UCSD-AML1 (cell line): ENCODE measurements around the gene VAV2.

Source experiments
- DNase-seq: peaks from one replicate; lab custom pipeline; 2025; ENCODE audit not compliant: unreplicated experiment; lab: John Stamatoyannopoulos, UW

VAV2 gene

DNA sequence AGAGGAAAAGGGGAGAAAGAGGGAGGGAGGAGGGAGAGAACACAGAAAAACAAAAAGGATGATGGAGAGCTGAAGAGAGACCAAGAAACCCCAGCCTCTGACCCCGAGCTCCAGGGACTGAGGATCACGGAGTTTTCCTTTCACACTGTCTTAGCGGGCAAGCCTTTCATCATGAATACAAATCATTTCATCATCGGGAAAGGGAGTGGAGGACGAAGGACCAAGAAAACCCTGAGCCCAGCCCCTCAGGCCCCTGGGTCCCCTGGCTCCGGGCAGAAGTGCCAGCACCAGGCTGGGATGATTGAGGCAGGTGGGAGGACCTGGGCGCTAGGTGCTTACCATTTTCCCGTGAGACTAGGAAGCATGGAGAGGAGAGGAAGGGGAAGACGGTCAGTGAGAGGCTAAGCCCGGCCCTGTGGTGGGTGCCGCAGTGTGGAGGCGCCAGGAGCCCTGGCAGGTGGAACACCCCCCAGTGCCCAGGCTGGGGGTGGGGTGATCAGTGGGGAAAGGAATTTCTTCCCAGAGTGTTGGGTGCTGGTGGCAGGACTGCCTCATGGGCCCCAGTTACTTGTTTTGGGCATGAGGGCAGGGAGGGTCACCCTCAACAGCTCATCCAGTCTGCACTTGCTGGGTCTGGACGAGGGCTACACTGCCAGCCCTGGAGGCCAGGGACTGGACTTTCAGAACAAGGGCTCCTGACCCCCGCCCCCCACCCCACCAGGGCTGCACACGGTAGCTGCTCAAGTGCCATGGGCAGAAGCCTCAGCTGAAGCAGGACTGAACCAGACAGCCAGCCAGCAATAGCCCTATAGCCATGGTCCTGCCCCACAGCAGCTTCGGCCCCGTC is 205.0 kb downstream of the VAV2 start:
- no peak for DNase-seq

DNA sequence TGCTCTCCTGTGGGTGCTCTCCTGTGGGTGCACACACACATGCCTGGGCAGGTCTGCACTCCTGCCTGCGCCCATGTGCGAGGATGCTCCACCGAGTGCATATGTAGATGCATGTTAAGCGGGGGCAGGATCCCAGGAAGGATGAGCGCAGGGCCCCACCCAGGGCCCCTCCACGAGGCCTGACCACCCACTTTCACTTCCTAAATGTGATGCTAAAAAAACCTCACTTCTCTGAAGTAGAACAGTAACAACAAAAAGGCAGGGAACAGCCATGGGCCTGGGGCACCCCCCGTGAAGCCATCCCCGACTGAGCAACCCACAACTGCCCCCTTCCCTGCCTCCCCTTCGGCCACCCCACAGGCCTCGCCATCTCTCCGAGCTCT is 205.8 kb downstream of the VAV2 start:
- DNase-seq = no peak

DNA sequence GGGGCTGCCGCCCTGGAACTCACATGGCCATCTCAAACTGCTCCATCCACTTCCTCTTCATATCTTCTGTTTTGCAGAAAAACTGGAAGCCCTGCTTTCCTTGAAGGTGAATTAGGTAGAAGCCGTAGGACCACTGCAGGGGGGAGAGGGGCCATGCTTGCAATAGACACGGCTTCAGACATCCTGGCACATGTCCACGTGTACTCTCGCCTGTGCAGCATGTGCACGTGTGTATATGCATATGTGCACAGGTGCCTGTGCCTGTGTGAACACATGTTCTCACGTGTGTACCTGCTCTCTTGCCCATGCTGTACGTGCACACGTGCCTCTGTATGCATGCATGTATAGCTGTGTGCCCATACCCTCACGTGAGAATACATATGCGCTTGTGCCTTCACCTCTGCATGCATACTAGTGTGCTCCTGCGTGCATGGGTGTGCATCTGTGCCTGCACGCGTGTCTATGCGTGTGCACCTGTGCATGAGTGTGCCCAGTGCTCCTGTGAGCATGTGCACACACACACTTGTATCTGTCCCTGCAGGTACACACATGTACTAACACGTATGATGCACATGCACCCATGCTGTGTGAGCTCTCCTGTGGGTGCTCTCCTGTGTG is 206.3 kb downstream of the VAV2 start:
- DNase-seq = no peak

DNA sequence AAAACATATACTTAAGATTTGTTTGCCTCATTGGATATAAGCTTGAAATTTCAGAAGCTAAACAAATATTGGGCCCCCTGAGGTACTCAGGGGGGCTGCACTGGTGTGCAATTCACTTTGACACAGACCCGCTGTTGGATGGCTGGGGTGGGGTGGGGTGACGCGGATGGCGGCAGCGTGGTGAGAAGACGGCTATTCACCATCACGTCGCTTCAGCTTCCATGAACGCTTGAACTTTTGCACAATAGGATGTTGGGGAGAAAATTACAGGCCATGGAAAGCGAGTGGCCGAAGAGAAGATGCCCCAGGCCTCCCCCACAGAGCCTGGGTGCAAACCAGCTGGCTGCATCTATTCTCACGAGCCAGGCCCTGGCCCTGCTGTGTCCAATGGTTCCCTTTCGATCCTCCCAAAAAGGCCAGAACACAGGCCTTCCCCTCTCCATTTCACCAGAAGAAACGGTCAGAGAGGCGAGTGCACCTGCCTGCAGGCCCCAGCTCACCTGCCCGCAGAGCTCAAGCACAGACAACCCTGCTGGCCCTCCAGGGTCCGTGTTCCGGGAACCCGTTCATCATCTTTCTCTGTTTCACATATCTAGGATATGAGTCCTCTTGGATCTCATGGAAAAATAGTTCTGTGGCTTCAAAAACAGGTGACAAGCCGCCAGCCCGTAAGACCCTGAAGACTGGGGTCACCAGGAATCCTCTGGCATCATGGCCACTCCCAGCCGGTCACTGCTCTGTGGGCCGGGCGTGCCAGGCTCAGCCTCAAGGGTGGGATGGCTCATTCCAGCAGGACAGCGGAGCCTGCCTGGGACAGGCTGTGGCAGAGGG is 207.2 kb downstream of the VAV2 start:
- DNase-seq = no peak

DNA sequence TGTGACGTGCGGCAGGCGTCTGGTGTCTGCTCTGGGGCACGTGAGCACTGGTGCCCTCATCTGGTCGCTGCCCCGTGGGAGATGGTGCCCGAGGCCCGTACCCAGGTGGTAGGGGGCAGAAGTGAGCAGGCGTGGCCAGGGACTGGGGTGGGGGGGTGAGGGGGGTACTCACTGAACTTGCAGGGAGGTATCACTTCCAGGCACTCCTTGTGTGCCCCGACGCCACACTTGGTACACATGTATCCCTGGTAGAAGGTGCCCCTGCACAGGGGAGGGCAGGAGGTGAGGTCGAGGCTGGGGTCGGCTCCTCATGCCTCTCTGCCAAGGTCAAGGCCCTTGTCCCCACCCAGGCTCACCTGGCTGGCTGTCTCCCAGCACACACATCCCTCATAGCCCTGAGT is 208.8 kb downstream of the VAV2 start:
- DNase-seq = no peak

DNA sequence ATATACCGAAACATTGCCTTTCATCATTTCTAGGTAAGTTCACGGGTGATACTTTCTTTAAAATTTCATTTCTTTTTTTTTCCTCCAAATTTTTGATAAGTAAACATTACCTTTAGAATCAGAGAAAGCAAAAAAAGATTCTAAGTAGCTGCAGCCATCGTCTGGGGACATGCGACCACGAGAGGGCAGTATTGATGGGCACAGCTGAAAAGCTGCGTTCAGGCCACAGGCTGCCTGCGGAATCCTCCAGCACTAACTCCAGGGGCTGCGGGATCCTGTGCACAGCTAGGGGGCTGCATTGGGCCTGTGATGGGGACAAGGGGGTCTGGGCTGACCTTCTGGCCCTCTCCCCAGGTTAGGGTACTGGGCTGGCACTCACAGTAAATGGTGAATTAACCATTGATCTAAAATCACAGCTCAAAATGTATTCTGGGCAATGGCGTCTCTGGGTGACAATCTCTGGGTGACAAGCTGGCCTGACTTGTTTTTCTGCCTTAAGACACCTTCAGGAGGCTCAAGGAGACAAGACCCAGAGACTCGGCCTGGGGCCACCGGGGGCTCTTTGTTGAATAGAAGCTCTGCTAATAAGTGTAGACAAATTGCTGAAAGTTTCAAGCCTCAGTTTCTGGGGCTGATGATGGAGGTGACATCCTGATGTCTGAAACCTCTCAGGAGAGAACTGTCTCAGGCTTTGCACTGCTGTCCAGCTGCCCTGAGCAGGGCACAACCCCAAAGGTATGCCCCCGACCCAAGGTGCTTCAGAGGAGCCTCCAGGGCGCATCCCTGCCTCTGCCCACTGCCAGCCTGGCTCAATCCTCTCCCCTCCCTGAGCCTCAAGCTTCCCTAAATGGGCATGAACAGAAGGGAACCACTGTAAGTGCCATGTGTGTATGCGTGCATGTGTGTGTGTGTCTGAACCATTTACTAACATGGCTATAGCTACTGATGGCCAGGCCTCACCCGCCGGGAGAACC is 209.7 kb downstream of the VAV2 start:
- DNase-seq = peak; percentile 61

DNA sequence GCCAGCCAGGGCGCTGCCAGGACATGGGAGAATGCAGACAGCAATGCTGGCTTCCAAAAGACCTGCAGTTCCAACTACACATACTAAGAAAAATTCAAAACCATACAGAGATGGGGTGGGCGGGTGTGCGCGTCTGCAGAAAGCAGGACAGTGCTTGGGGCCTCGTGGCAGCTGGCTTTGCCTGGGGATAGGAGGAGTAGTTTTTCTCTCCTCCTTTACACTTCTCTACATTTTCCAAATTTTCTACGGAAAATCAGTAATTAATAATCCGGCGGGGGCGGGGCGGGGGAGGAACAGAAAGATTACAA is 210.3 kb downstream of the VAV2 start:
- no peak for DNase-seq

DNA sequence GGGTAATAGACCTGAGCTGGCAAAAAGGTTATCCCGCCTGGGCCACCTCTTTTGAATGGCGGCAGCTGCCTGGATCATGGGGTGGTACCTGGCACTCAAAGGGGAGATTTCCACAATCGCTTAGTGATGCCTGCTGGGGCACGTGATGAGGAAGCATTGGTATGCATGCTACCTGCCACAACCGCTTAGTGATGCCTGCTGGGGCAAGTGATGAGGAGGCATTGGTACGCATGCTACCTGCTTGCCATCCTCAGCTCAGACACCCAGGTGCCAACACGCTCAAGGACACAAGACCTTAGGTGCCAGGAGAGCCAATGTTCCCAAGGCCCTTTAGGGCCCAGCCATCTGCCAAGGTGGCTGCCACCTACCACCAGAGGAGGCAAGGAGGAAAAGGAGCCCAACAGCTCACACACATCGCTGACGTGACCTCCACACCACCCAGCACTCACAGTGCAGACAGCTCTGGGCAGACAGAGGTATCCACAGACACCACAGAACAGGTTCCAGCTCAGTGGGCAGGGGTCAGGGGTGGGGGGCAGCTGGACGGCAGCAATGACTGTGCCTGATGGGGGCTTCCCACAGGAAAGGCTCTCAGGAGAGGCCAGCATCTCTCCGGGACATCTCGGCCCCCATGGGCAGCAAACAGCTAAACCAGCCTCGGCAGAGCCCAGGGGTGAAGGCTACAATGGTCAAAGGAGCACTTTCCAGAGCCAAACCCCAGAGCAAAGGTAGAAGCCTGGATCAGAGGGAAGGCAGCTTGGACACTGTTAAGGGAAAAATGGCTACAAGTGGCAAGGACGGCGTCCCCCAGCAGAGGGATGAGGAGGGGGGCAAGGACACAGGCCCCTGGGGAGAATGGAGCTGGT is 210.9 kb downstream of the VAV2 start:
- no peak for DNase-seq

DNA sequence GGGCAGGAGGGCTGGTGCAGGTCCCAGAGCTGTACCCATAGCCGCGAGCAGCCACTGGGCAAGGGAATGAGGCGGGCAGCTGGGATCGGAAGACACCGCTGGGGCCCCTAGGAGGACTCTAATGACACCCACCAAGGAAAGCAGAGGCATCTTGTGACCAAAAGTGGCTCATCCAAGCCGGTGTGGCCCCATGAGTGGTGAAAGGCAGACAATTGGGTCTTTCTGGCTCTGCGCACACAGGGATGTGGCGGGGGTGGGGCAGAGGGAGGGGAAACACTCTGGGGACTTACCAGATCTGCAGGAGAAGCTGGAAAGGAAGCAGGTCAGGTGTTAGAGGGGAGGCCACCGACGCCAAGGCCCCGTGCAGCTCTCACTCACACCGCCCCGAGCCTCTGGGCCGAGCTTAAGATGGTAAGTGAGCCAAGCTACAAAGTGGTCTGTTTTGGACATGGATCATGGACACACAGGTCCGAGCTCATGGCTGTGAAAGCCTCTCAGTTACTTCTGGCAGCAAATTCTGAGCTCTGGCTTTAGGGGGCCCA is 211.6 kb downstream of the VAV2 start:
- no peak for DNase-seq

DNA sequence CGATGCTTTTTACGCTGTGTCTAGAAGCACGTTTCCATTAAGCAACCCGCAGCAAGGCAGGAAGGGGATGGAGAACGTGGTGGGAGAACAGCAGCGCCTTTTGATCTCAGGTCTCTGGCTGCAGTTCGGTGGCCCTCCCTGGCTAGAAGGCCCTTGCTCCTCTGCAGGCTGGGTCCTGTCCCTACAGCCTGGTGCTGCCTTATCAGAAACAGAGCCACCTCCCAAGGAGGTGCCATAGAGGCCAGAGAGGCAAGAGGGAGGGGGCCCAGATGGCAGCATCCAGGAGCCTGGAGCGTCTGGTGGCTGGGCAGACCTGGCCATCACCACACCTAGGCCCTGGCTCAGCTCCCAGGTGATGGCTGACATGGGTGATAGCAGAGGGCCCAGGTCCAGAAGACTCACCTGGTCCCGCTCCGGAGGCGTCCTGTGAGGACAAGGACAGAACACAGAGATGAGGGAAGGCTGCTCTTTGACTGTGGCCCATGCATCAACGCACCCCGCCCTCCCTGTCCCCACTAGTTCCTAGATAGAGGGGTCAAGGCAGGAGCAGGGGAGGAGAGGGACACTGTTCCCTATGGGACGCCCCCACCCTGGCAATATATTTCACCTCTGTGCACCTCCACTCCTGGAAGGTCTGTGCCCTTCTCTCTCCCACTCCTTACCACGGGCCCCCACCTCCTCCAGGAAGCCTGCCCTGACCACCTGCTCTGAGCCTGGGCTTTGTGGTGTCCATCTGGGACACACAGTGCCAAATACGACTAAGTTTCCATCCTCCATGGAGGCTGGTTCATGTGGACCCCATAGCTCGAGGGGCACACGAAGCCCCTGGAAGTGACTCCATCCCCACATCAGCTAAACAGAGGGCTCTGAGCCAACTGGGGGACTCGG is 212.4 kb downstream of the VAV2 start:
- no peak for DNase-seq

DNA sequence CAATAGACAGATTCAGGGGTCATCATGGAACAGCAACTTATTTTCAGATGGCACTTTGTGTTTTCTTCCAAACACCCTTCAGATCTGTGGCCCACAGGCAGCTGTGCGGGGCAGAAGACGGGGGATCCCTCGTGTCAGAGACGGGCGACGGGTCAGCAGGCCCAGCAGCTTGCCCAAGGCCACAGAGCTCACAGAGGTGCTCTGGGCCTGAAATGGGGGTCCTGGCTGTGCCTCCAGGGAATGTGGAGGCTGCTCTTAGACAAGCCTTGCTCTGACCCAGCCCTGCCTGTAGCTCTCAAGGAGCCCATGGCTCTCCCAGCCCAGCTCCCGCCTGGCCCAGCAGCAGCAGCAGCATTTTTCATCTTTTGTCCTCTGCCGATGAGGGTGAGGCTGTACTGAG is 213.0 kb downstream of the VAV2 start:
- DNase-seq = no peak

DNA sequence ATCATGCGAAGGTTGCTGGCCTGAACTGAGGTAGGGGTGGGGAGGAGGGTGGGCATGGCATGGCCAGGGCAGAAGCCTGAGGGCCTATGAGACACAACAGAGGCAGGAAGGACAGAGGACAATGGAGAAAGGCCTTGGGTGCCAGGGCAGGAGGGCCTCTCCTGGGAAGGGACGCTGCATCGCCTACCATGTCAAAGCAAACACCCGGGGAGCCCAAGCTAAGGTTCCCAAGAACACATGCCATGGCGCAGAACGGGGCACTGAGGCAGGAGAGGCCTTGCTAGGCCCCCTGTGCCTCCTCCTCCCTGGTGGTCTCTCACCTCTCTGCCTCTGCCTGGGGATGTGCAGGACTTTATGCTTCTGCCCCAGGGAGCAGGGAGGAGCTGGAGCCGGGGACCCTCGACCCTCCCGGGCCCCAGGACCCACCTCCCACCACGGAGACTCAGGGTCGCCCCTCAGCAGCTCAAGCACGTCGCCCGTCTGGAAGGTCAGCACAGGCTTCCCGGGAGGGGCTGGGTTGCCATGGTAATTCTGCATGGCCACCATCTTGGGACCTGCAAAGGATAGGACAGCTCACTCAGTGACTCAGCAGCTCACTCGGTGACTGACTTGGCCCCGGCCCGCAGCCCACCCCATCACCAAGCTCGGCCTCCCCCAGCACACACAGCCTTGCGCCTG is 213.6 kb downstream of the VAV2 start:
- DNase-seq = no peak

DNA sequence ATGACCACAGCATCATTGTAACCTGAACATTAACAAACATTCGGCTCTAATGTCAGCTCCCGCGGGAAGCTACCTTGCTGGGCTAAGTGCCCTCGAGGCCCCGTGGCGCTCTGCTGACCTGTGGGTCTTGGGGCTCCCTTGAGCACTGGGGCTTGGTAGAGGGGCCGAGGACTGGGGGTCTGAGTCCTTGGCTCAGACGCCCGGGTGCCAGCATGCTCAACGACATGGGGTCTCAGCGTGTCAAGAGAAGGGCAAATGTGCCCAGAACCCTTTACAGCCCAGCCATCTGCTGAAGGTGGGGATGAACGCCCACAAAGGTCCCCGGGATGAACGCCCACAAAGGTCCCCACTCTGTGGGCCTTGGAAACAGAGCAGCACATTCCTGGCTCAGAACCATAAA is 214.3 kb downstream of the VAV2 start:
- DNase-seq = no peak

DNA sequence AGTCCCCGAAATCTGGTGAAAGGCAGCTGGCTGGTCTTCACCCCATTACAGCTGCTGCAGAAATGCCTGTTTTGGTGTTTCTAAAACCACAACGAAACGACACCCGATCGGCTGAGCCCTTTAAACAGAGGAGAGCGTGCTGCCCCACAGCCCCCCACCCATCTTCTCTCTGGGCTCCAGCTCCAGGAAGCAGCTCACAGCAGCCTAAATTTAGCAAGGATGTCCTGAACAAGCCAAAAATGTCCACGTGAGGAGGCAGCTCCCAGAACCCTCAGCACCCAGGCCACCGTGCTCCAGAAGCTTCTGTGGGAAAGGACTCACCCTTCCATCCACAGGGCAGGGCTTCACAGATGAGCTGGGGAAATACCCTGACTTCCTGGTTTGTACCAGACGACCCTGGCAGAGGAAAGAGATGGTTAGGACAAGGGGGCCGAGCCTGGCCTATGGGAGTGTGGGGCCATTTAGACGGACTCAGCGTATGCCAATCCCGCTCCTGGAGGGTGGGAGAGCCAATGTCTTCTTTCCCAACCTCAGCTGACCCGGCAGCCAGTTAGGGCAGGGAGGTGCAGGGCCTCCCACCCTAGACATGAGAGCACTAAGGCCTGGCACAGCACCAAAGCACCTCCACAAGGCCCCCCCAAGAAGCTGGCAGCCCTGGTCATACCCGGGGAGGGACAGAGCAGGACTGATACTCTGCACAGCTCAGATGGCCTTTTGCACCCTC is 214.9 kb downstream of the VAV2 start:
- no peak for DNase-seq

DNA sequence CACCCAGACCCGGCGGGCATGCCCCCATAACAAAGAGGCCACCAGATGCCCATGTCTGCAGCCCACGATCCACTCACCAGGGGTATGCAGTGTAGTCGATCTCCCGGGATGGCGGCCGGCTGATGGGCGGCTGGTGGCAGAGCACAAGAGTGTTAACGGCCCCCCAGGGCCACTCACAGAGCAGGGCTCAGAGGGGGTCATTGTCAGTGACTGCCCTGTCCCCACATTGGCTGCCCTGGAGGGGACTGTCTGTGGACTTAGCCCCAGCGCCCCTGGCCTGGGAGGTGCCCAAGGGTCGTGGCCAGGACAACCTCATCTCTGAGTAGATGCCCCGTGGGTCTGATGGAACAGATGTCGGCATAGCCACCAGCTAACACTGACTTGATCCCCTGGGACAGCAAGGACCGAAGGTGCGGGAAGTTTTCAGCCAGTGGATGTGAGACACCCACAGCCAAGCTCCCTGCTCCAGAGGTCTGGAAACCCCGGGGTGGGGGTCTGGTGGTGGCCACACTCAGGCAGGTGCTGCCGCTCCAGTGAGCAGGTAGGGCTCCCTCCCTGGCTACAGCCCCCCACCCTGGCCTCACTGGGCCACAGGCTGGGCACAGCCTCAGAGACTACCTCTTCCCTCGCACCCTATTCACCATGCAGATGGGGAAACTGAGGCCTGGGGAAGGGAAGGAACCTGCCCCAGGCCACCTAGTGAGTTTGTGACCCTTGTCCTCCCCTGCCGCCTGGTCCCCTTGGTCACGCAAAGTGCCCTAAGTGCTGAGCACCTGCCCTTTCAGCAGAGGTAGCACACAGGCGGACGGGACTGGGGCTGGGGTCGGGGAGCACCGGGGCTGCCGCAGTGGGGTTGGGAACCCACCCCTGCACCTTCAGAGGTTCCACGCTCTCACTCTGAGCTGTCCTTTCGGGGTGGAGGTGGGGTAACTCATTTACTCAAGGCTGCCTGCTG is 215.9 kb downstream of the VAV2 start:
- no peak for DNase-seq

DNA sequence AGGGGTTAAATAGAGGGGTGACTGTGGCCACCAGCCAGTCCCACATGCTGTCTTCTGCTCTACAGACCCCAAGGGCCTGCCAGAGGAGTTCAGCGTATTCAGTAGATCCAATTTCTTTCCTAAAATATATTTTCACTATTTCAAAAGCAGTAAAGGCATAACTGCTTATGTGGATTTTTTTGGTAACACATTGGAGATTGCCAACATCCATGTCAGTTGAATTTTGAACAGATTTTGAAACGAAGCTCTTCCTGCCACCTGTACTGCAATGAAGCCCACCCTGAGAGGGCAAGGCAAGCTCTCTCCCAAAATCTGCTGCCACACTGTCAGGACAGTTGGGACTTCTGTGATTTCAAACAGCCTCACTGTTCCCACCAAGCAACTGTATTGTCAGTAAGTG is 216.8 kb downstream of the VAV2 start:
- DNase-seq = no peak
